Esophagus muscularis mucosa (tissue), 4 donors: ENCODE measurements around the gene HENMT1. TPM values are rescaled to one million over a fixed set of nuclear protein-coding genes. Genes with fewer than 3 reads are reported as not detected.

Experiments used
- DNase-seq: peaks from one replicate; pipeline ENCODE4 v3.0.0-alpha.2; 2017; ENCODE audit errors: extremely low spot score
- H3K27ac ChIP-seq, 4 donors: fragments of 200-600 bp; sonication (generic); replicated peaks in 1 of 4; 1 replicate in 3 of 4; 2 replicates in 1 of 4; pipeline ENCODE4 v1.5.1; 2016 to 2019; ENCODE audit warnings: mild to moderate bottlenecking in 1 of 4
- H3K27me3 ChIP-seq, 4 donors: fragments of 200-600 bp; sonication (generic); one replicate each; pipeline versions ENCODE4 v1.5.1 to v1.6.0; 2016 to 2019
- H3K36me3 ChIP-seq, 4 donors: fragments of 200-600 bp; sonication (generic); one replicate each; pipeline ENCODE4 v1.5.1; 2016 to 2019
- H3K4me1 ChIP-seq, 4 donors: fragments of 200-600 bp; sonication (generic); one replicate each; pipeline ENCODE4 v1.5.1; 2016 to 2019
- H3K4me3 ChIP-seq, 4 donors: fragments of 200-600 bp; sonication (generic); 1 replicate in 2 of 4; 2 replicates in 2 of 4; pipeline ENCODE4 v1.5.1; 2016 to 2019; ENCODE audit warnings: mild to moderate bottlenecking in 4 of 4, moderate library complexity in 1 of 4
- H3K9me3 ChIP-seq, 4 donors: fragments of 200-600 bp; sonication (generic); 1 replicate in 3 of 4; 2 replicates in 1 of 4; pipeline ENCODE4 v1.5.1; 2016 to 2019
- EP300 ChIP-seq: sonication (generic); formaldehyde crosslinking; IDR thresholded peaks from one replicate; pipeline ENCODE4 v1.6.1; 2017; ENCODE audit warnings: antibody characterized with exemption
- POLR2A ChIP-seq: fragments of 450-650 bp; IDR thresholded peaks from one replicate; pipeline ENCODE4 v1.6.1; 2017; ENCODE audit warnings: antibody characterized with exemption, moderate library complexity, mild to moderate bottlenecking, low read depth
- POLR2AphosphoS5 ChIP-seq, 2 donors: sonication (generic); formaldehyde crosslinking; IDR thresholded peaks; one replicate each; pipeline ENCODE4 v1.6.1; 2017; ENCODE audit warnings: antibody characterized with exemption in 2 of 2
- WGBS: methylation state at CpG from one replicate; pipeline ENCODE4 v1.1.5; 2018; 5-methylcytosine and 5-hydroxymethylcytosine counted together
- intact Hi-C: fragments of 100-400 bp; cut with DNase I; formaldehyde crosslinking; loops from one replicate; pipeline ENCODE4 v1.15.1; 2023
- total RNA-seq, 4 donors: library from RNA; depleted of rRNA; stranded (reverse); fragments of >200 nt; gene quantifications; one replicate each; pipeline versions ENCODE4 v1.1.0 to v1.2.1, GENCODE V29; 2016
- TF ChIP-seq, protein P1 (sequence below), 3 experiments: fragments of 200-600 bp in 2 of 3; fragments of 450-650 bp in 1 of 3; sonication (generic) in 2 of 3; IDR thresholded peaks; one replicate each; pipeline ENCODE4 v1.5.1; 2017 to 2019; ENCODE audit warnings: antibody characterized with exemption in 3 of 3, mild to moderate bottlenecking in 2 of 3, moderate library complexity in 1 of 3

Gene HENMT1
- total RNA-seq, 4 donors from 2014 or later = 0.83 to 3.8 (median 2.3) TPM

DNA sequence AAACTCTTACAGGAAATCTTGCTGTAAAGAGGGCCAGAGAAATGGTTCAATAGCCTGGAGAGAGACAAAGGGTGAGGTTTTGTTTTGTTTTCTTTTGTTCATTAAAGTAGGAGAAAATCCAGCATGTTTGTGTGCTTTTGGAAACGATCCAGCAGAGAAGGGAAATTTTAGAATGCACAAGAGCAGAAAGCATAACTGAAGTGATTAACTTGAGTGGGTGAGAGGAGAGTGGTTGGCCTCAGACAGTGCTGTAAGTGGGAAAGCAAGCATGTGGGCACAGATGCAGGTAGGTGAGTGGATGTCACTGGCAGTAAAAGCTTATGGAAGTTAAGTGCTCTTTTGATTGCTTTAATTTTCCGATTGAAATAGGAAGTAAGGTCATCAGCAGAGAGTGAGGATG, 50.8 kb downstream of the HENMT1 start:
- no peak for DNase-seq
- H3K27me3 ChIP-seq = no peaks in the 10 kb centered on the region
- no peak overlapping the region for H3K4me3 ChIP-seq
- no peaks in the 10 kb centered on the region for H3K9me3 ChIP-seq
- intact Hi-C loops = no loop called here
- TF ChIP-seq EP300 = no peak
- TF ChIP-seq POLR2AphosphoS5 (IDR thresholded peaks at IDR 0.05) = no peak
- no peak for TF ChIP-seq POLR2A
- TF ChIP-seq, protein P1, sequence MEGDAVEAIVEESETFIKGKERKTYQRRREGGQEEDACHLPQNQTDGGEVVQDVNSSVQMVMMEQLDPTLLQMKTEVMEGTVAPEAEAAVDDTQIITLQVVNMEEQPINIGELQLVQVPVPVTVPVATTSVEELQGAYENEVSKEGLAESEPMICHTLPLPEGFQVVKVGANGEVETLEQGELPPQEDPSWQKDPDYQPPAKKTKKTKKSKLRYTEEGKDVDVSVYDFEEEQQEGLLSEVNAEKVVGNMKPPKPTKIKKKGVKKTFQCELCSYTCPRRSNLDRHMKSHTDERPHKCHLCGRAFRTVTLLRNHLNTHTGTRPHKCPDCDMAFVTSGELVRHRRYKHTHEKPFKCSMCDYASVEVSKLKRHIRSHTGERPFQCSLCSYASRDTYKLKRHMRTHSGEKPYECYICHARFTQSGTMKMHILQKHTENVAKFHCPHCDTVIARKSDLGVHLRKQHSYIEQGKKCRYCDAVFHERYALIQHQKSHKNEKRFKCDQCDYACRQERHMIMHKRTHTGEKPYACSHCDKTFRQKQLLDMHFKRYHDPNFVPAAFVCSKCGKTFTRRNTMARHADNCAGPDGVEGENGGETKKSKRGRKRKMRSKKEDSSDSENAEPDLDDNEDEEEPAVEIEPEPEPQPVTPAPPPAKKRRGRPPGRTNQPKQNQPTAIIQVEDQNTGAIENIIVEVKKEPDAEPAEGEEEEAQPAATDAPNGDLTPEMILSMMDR (IDR thresholded peaks at IDR 0.05) = no peak
- WGBS = 43% methylated on average over 2 of the region's 2 CpGs
- H3K27ac ChIP-seq = no peak overlapping the region
- H3K4me1 ChIP-seq = peaks cover 10 to 21% (median 14%) of the 10 kb centered on the region in 4 donors
- H3K36me3 ChIP-seq = peaks cover 0 to 13% (median 3%) of the 10 kb centered on the region in 4 donors

DNA sequence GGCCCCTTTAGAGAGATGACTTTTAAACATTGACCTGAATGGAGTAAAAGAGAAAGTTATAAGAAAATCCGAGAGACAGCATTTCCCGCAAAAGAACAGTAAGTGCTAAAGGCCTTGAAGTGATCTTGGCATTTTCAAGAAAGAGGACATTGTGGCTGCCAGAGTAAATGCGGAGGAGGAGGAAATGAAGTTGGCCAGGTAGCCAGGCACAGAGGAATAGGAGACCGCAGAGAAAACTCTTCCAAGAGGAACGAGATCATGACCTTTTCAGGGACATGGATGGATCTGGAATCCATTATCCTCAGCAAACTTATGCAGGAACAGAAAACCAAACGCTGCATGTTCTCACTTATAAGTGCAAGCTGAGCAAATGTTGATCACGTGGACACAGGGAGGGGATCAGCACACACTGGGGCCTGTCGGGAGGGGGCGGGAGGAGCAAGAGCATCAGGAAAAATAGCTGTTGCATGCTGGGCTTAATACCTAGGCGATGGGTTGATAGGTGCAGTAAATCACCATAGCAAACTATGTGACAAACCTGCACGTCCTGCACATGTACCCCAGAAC, 51.3 kb downstream of the HENMT1 start:
- H3K4me3 ChIP-seq = no peak overlapping the region
- H3K4me1 ChIP-seq = peaks cover 10 to 21% (median 14%) of the 10 kb centered on the region in 4 donors
- H3K27me3 ChIP-seq = no peaks in the 10 kb centered on the region
- TF ChIP-seq, protein P1 (IDR thresholded peaks at IDR 0.05) = no peak
- TF ChIP-seq POLR2AphosphoS5 (IDR thresholded peaks at IDR 0.05) (no peak), EP300 (no peak), POLR2A (no peak)
- peaks cover 0 to 13% (median 3%) of the 10 kb centered on the region in 4 donors for H3K36me3 ChIP-seq
- no peak for DNase-seq
- WGBS = 48% methylated on average over 11 of the region's 11 CpGs
- H3K27ac ChIP-seq = no peak overlapping the region
- no peaks in the 10 kb centered on the region for H3K9me3 ChIP-seq
- intact Hi-C loops = no loop called here

DNA sequence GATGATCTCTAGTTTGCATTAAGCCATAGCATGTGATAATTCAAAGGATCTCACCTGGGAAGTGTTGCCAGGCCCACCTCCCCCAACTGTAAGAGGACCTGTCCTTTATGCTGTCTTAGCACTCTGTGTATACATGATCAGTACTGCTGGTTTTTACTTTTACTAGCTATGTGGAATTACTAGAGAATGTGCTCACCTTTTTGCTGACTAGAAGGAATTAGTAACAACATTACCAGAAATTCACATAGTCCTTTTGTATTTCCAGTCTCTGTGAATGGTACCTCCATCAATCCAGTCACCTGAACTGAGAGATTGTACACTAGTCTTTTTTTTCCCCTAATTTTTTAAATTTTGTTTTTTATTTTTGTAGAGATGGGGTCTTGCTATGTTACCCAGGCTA, 54.4 kb downstream of the HENMT1 start:
- Histone ChIP-seq H3K4me3 (no peak overlapping the region), H3K4me1 (peaks cover 10 to 21% (median 14%) of the 10 kb centered on the region in 4 donors), H3K27ac (no peak overlapping the region), H3K27me3 (no peaks in the 10 kb centered on the region), H3K36me3 (peaks cover 0 to 18% (median 4%) of the 10 kb centered on the region in 4 donors), H3K9me3 (no peaks in the 10 kb centered on the region)
- TF ChIP-seq POLR2AphosphoS5 (IDR thresholded peaks at IDR 0.05) = no peak
- no peak for TF ChIP-seq POLR2A
- no peak for TF ChIP-seq EP300
- TF ChIP-seq, protein P1 (IDR thresholded peaks at IDR 0.05) = no peak
- intact Hi-C loops = no loop called here
- no peak for DNase-seq

DNA sequence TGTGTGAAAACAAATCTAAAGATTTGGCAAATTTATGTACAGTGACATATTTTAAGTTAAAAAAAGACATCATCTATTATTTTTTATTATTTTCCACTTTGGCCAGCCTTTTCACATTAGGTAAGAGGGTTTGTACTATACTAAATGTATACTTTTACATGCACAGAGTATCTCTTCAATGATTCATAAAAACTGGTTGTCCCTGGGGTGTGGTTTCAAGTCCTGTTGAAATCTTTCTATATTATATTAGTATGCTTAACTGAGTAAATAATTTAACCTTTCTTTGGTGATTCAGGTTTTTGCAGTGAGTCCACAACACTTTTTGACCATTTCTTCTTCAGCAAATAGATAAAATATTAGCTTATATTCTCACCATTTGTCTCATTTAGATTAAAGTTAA, 55.3 kb downstream of the HENMT1 start:
- intact Hi-C loops = no loop called here
- Histone ChIP-seq H3K9me3 (no peaks in the 10 kb centered on the region), H3K27me3 (no peaks in the 10 kb centered on the region), H3K4me1 (peaks cover 12 to 23% (median 15%) of the 10 kb centered on the region in 4 donors), H3K4me3 (no peak overlapping the region), H3K27ac (no peak overlapping the region), H3K36me3 (peaks cover 0 to 18% (median 4%) of the 10 kb centered on the region in 4 donors)
- no peak for DNase-seq
- TF ChIP-seq POLR2AphosphoS5 (IDR thresholded peaks at IDR 0.05) (no peak), EP300 (no peak), POLR2A (no peak)
- TF ChIP-seq, protein P1 (IDR thresholded peaks at IDR 0.05) = no peak
